HCT116 (cell line): ENCODE measurements around the gene SPEF1.

Experiments
- CTCF ChIP-seq, 3 experiments: fragments of 200-600 bp in 1 of 3; sonication (generic) in 1 of 3; IDR thresholded peaks in 2 of 3; conservative IDR thresholded peaks in 1 of 3; 2 replicates each; pipeline ENCODE4 v1.5.1; 2012 to 2017; ENCODE audit warnings: low read depth in 2 of 3, low read length in 2 of 3, antibody characterized with exemption in 1 of 3, borderline replicate concordance in 1 of 3, control low read depth in 1 of 3, mild to moderate bottlenecking in 1 of 3, mixed read lengths in 1 of 3, mixed run types in 1 of 3, moderate library complexity in 1 of 3; ENCODE audit not compliant: insufficient read depth in 1 of 3
- EZH2 ChIP-seq: fragments of 200-600 bp; sonication (generic); IDR thresholded peaks from 2 replicates; pipeline ENCODE4 v1.6.1; 2017; ENCODE audit warnings: antibody characterized with exemption, mixed run types
- POLR2AphosphoS5 ChIP-seq: IDR thresholded peaks from 2 replicates; pipeline ENCODE4 v1.6.1; 2011; ENCODE audit warnings: mild to moderate bottlenecking, low read depth, low read length, moderate library complexity
- REST ChIP-seq: IDR thresholded peaks from 2 replicates; pipeline ENCODE4 v1.6.1; 2012; ENCODE audit warnings: low read depth
- SIN3A ChIP-seq: IDR thresholded peaks from 2 replicates; pipeline ENCODE4 v1.6.1; 2012; ENCODE audit warnings: low read depth

GRCh38 chr20:3800256-3800877 is 19.1 kb upstream of the SPEF1 start:
- TF ChIP-seq CTCF (IDR thresholded peaks at IDR 0.05 in 2 of 3, conservative IDR thresholded peaks at IDR 0.05 in 1 of 3; ENCODE audit: borderline replicate concordance in 1 of 3, insufficient read depth in 1 of 3, low read depth in 2 of 3, low read length in 2 of 3) (no peak), SIN3A (no peak), REST (no peak), POLR2AphosphoS5 (no peak), EZH2 (no peak)
